IMR-90 (cell line): ENCODE data around the gene SDHD. TPM values are rescaled to one million over a fixed set of nuclear protein-coding genes. Genes with fewer than 3 reads are reported as not detected.

ENCODE experiments used
- ATAC-seq: fragments of 200-7000 bp; cut with Tn5 transposase; 2 replicates; pipeline ENCODE4 v1.9.1; 2020; ENCODE audit warnings: low read depth, mild to moderate bottlenecking, moderate library complexity
- BruUV-seq: library from RNA; stranded (reverse); fragments of 400-500 nt; replicated peaks from 2 replicates; lab custom pipeline; 2021; lab: Mats Ljungman, UMichigan
- CTCF ChIA-PET: fragments of 300-600 bp; formaldehyde crosslinking; extraction: SDS; loops from one replicate; lab custom pipeline; 2021; ENCODE audit warnings: antibody characterized with exemption; lab: Yijun Ruan, JAX
- POLR2A ChIA-PET: fragments of 300-600 bp; sonication (Branson Sonifier 250); formaldehyde crosslinking; loops from one replicate; lab custom pipeline; 2022; ENCODE audit warnings: antibody characterized with exemption; ENCODE audit not compliant: unreplicated experiment; lab: Charles Lee
- DNase-seq: peaks from one replicate; pipeline ENCODE4 v3.0.0; 2013
- H2AFZ ChIP-seq: replicated peaks from 2 replicates; pipeline ENCODE3; 2013; ENCODE audit warnings: low read length, mild to moderate bottlenecking; ENCODE audit not compliant: poor library complexity
- H2AK5ac ChIP-seq: 2 replicates; pipeline ENCODE4 v1.6.1; 2013; ENCODE audit warnings: low read depth, low read length, inconsistent platforms
- H2AK9ac ChIP-seq: replicated peaks from 2 replicates; pipeline ENCODE3; 2013; ENCODE audit warnings: mild to moderate bottlenecking, low read depth, low read length, moderate library complexity; ENCODE audit not compliant: poor library complexity
- H2BK120ac ChIP-seq: 2 replicates; pipeline ENCODE4 v1.6.1; 2013; ENCODE audit warnings: low read depth, low read length, inconsistent platforms
- H2BK15ac ChIP-seq: 3 replicates; pipeline ENCODE4 v1.6.1; 2013; ENCODE audit warnings: low read depth, low read length, inconsistent platforms
- H2BK20ac ChIP-seq: 2 replicates; pipeline ENCODE4 v1.6.1; 2013; ENCODE audit warnings: low read depth, mild to moderate bottlenecking, inconsistent platforms, low read length, moderate library complexity
- H2BK5ac ChIP-seq: 2 replicates; pipeline ENCODE4 v1.6.1; 2013; ENCODE audit warnings: mild to moderate bottlenecking, low read depth, low read length, inconsistent platforms; ENCODE audit not compliant: poor library complexity, severe bottlenecking
- H3K14ac ChIP-seq: replicated peaks from 2 replicates; pipeline ENCODE4 v1.6.1; 2013; ENCODE audit warnings: low read depth, low read length, inconsistent platforms
- H3K18ac ChIP-seq: 2 replicates; pipeline ENCODE4 v1.6.1; 2013; ENCODE audit warnings: low read depth, low read length, control low read depth
- H3K23ac ChIP-seq: 2 replicates; pipeline ENCODE4 v1.6.1; 2013; ENCODE audit warnings: low read depth, low read length, inconsistent platforms
- H3K27ac ChIP-seq: 2 replicates; pipeline ENCODE4 v1.5.1; 2013; ENCODE audit warnings: mild to moderate bottlenecking, control low read depth, low read length; ENCODE audit not compliant: insufficient read depth
- H3K27me3 ChIP-seq: 2 replicates; pipeline ENCODE4 v1.6.1; 2013; ENCODE audit warnings: low read length; ENCODE audit not compliant: control insufficient read depth, insufficient read depth
- H3K36me3 ChIP-seq: 2 replicates; pipeline ENCODE4 v1.6.1; 2013; ENCODE audit warnings: low read length, mixed read lengths; ENCODE audit not compliant: control insufficient read depth, insufficient read depth
- H3K4ac ChIP-seq: 2 replicates; pipeline ENCODE4 v1.6.1; 2013; ENCODE audit warnings: low read depth, low read length, inconsistent platforms
- H3K4me1 ChIP-seq: 2 replicates; pipeline ENCODE4 v1.6.1; 2013; ENCODE audit warnings: low read length, mixed read lengths; ENCODE audit not compliant: control insufficient read depth, insufficient read depth
- H3K4me2 ChIP-seq: 2 replicates; pipeline ENCODE4 v1.6.1; 2013; ENCODE audit warnings: low read depth, mild to moderate bottlenecking, control low read depth, low read length, moderate library complexity
- H3K4me3 ChIP-seq: 2 replicates; pipeline ENCODE4 v1.5.1; 2013; ENCODE audit warnings: low read depth, mild to moderate bottlenecking, control low read depth, low read length, moderate library complexity; ENCODE audit not compliant: insufficient read depth
- H3K56ac ChIP-seq: 2 replicates; pipeline ENCODE4 v1.6.1; 2013; ENCODE audit warnings: low read length, inconsistent platforms; ENCODE audit not compliant: insufficient read depth; ENCODE audit errors: extremely low read depth
- H3K79me1 ChIP-seq, 2 experiments: 2 replicates each; pipeline ENCODE4 v1.6.1; 2013; ENCODE audit warnings: low read length in 2 of 2, inconsistent platforms in 1 of 2, low read depth in 1 of 2
- H3K9ac ChIP-seq: 2 replicates; pipeline ENCODE4 v1.6.1; 2013; ENCODE audit warnings: low read depth, low read length, control low read depth
- H3K9me1 ChIP-seq: 2 replicates; pipeline ENCODE4 v1.6.1; 2013; ENCODE audit warnings: low read length, inconsistent platforms; ENCODE audit not compliant: insufficient read depth
- H3K9me3 ChIP-seq: 2 replicates; pipeline ENCODE4 v1.6.1; 2013; ENCODE audit warnings: low read length; ENCODE audit not compliant: control insufficient read depth, insufficient read depth
- H4K20me1 ChIP-seq: 2 replicates; pipeline ENCODE4 v1.6.1; 2013; ENCODE audit warnings: low read length, inconsistent platforms; ENCODE audit not compliant: insufficient read depth
- H4K5ac ChIP-seq: 2 replicates; pipeline ENCODE4 v1.6.1; 2013; ENCODE audit warnings: mild to moderate bottlenecking, low read depth, low read length, control low read depth
- H4K8ac ChIP-seq, 2 experiments: 2 replicates each; pipeline ENCODE4 v1.6.1; 2013; ENCODE audit warnings: low read depth in 2 of 2, low read length in 2 of 2, control low read depth in 1 of 2, inconsistent platforms in 1 of 2
- H4K91ac ChIP-seq: 2 replicates; pipeline ENCODE4 v1.6.1; 2013; ENCODE audit warnings: low read depth, low read length, inconsistent platforms; ENCODE audit not compliant: insufficient read depth
- CEBPB ChIP-seq: IDR thresholded peaks from 2 replicates; pipeline ENCODE4 v1.6.1; 2012; ENCODE audit warnings: low read depth, low read length, improper control_type of control experiment
- CHD1 ChIP-seq: IDR thresholded peaks from 2 replicates; pipeline ENCODE4 v1.6.1; 2012; ENCODE audit warnings: low read depth, low read length, improper control_type of control experiment
- CTCF ChIP-seq: conservative IDR thresholded peaks from 2 replicates; pipeline ENCODE4 v1.5.1; 2012; ENCODE audit warnings: mild to moderate bottlenecking, low read depth, low read length, improper control_type of control experiment
- ELK1 ChIP-seq: fragments of 150-350 bp; IDR thresholded peaks from 2 replicates; pipeline ENCODE4 v1.6.1; 2016; ENCODE audit warnings: low read depth, mild to moderate bottlenecking, low read length, moderate library complexity, borderline replicate concordance
- FOS ChIP-seq: fragments of 150-350 bp; IDR thresholded peaks from 2 replicates; pipeline ENCODE4 v1.6.1; 2016; ENCODE audit warnings: low read depth, low read length
- MAFK ChIP-seq: IDR thresholded peaks from 2 replicates; pipeline ENCODE4 v1.6.1; 2012; ENCODE audit warnings: low read depth, low read length, improper control_type of control experiment
- MAZ ChIP-seq: IDR thresholded peaks from 2 replicates; pipeline ENCODE4 v1.6.1; 2012; ENCODE audit warnings: low read depth, mild to moderate bottlenecking, low read length, improper control_type of control experiment, moderate library complexity, borderline replicate concordance
- NFE2L2 ChIP-seq: fragments of 150-350 bp; IDR thresholded peaks from 2 replicates; pipeline ENCODE4 v1.6.1; 2016; ENCODE audit warnings: low read depth, mild to moderate bottlenecking, low read length
- POLR2A ChIP-seq: IDR thresholded peaks from 2 replicates; pipeline ENCODE4 v1.6.1; 2012; ENCODE audit warnings: mild to moderate bottlenecking, low read depth, low read length
- RAD21 ChIP-seq: IDR thresholded peaks from 2 replicates; pipeline ENCODE4 v1.6.1; 2012; ENCODE audit warnings: low read length, improper control_type of control experiment
- RCOR1 ChIP-seq: IDR thresholded peaks from 2 replicates; pipeline ENCODE4 v1.6.1; 2012; ENCODE audit warnings: mild to moderate bottlenecking, low read length, improper control_type of control experiment; ENCODE audit not compliant: insufficient replicate concordance
- RFX5 ChIP-seq: IDR thresholded peaks from 2 replicates; pipeline ENCODE4 v1.8.0; 2012; ENCODE audit warnings: low read depth, mild to moderate bottlenecking, low read length, moderate library complexity
- SMC3 ChIP-seq: fragments of 150-350 bp; IDR thresholded peaks from 2 replicates; pipeline ENCODE4 v1.6.1; 2016; ENCODE audit warnings: low read depth, mild to moderate bottlenecking, antibody characterized with exemption, low read length, moderate library complexity
- USF2 ChIP-seq: fragments of 150-350 bp; IDR thresholded peaks from 2 replicates; pipeline ENCODE4 v1.6.1; 2017; ENCODE audit warnings: mild to moderate bottlenecking, antibody characterized with exemption, low read length, low read depth
- WGBS, 2 experiments: methylation state at CpG; one replicate each; pipeline versions ENCODE4 v1.1.5 to v1.1.7; 2013; ENCODE audit warnings: missing lambda C conversion rate in 2 of 2; ENCODE audit not compliant: insufficient read length in 1 of 2; ENCODE audit errors: extremely low coverage in 2 of 2; 5-methylcytosine and 5-hydroxymethylcytosine counted together
- dilution Hi-C: fragments of 300-500 bp; cut with HindIII; formaldehyde crosslinking; loops from one replicate; pipeline ENCODE4 v1.14.3; 2018; ENCODE audit warnings: low sequenced_read_pairs; ENCODE audit not compliant: unreplicated experiment
- in situ Hi-C: fragments of 300-500 bp; cut with MboI; formaldehyde crosslinking; loops from 3 replicates; pipeline ENCODE4 v1.14.3; 2019; ENCODE audit warnings: low sequenced_read_pairs, inconsistent platforms, mixed read lengths
- intact Hi-C: fragments of 100-400 bp; cut with micrococcal nuclease; formaldehyde crosslinking; loops from 2 replicates; pipeline ENCODE4 v1.10.0; 2022
- polyA plus RNA-seq, 3 experiments: library from polyadenylated mRNA; depleted of rRNA; stranded (reverse); fragments of >200 nt; gene quantifications; 2 replicates each; pipeline ENCODE4 v1.2.3, GENCODE V29; 2012; ENCODE audit warnings: low replicate concordance in 1 of 3
- total RNA-seq: library from RNA; depleted of rRNA; stranded (reverse); fragments of >200 nt; gene quantifications from 2 replicates; pipeline ENCODE4 v1.2.3, GENCODE V29; 2012

SDHD gene
- total and polyA plus RNA-seq, 2 of the 4 experiments (the other 2 are of a cell fraction), result 83.2 to 166 TPM

GRCh38 chr11:112087212-112087611 lies 539 bp downstream of the SDHD start:
- Histone ChIP-seq H4K91ac (0 out of 2 replicates have a peak overlapping the region, but pooled peaks have one; percentile 85), H3K9me1 (peaks cover 5% of the 10 kb centered on the region), H3K4me3 (peak overlapping the region; percentile 78), H3K18ac (no peak overlapping the region), H2BK20ac (no peak overlapping the region), H2AFZ (peak overlapping the region; percentile 94), H3K14ac (peak overlapping the region; percentile 95), H2BK5ac (peak overlapping the region; percentile 82), H4K20me1 (0 out of 2 replicates have a peak, but pooled peaks cover 6% of the 10 kb centered on the region), H3K4me1 (peaks cover 2% of the 10 kb centered on the region; the same call in 1 of the 2 replicates), H2AK9ac (peak overlapping the region; percentile 88), H3K79me1 (peaks cover 41 to 61% of the 10 kb centered on the region in 2 experiments), H3K4ac (peak overlapping the region; percentile 87), H3K56ac (peak overlapping the region; percentile 92), H3K27ac (peak overlapping the region; percentile 84), H3K36me3 (peaks cover 29% of the 10 kb centered on the region), H4K5ac (peak overlapping the region; percentile 76), H3K9ac (peak overlapping the region; percentile 96), H4K8ac (peak overlapping the region; percentile 78 to 97; a peak in 3 of 4 replicates), H2AK5ac (no peak overlapping the region; the same call in none of the 2 replicates), H2BK15ac (no peak overlapping the region), H2BK120ac (no peak overlapping the region), H3K9me3 (no peaks in the 10 kb centered on the region), H3K23ac (peak overlapping the region; percentile 77; the same call in 1 of the 2 replicates), H3K27me3 (no peaks in the 10 kb centered on the region), H3K4me2 (peak overlapping the region; percentile 88)
- dilution Hi-C loops (no loop called here), in situ Hi-C loops (no loop called here), intact Hi-C loops (no loop called here)
- no peak for TF ChIP-seq RFX5
- no peak for TF ChIP-seq NFE2L2
- TF ChIP-seq CTCF, result no peak
- no peak for TF ChIP-seq MAFK
- no peak for TF ChIP-seq FOS
- TF ChIP-seq SMC3, result no peak
- TF ChIP-seq USF2, result no peak
- no peak for TF ChIP-seq POLR2A
- no peak for TF ChIP-seq CEBPB
- no peak for TF ChIP-seq MAZ
- no peak for TF ChIP-seq ELK1
- no peak for TF ChIP-seq RCOR1
- TF ChIP-seq CHD1, result no peak
- no peak for TF ChIP-seq RAD21
- ChIA-PET POLR2A (interaction anchor here (0.6 kb wide), 1 partner anchor 203 kb away, joined by 5 read pairs; no protein-coding TSS in a partner anchor), CTCF (interaction anchor here (1.0 kb wide), 1 partner anchor 26 kb away, joined by 3 read pairs; no protein-coding TSS in a partner anchor)
- ATAC-seq (peak; percentile 9), DNase-seq (no peak)
- BruUV-seq, result no TSS peak
- 20% methylated on average over 3 of the region's 10 CpGs; no CpG with 5 or more reads in 1 of the 2 experiments for WGBS, 2 experiments
